DOHH2 (cell line): ENCODE results near the gene CYS1.

Experiments
- CTCF ChIP-seq: fragments of 200-600 bp; sonication (generic); IDR thresholded peaks from one replicate; pipeline ENCODE4 v1.5.1; 2014; ENCODE audit warnings: antibody characterized with exemption, mild to moderate bottlenecking, low read depth, low read length; ENCODE audit not compliant: poor library complexity, severe bottlenecking
- EZH2phosphoT487 ChIP-seq: fragments of 200-600 bp; sonication (generic); IDR thresholded peaks from 2 replicates; pipeline ENCODE4 v1.6.1; 2017; ENCODE audit warnings: borderline replicate concordance, mild to moderate bottlenecking, antibody characterized with exemption, low read length, moderate library complexity, mixed read lengths

GRCh38 chr2:10075571-10076209 lies 4.5 kb downstream of the CYS1 start:
- TF ChIP-seq CTCF (no peak), EZH2phosphoT487 (no peak)
